Epithelial cell of proximal tubule (primary cell): ENCODE data around the gene MRC2. TPM values are rescaled to one million over a fixed set of nuclear protein-coding genes. Genes with fewer than 3 reads are reported as not detected.
"Not testable (repeated sequence)": the region's sequence is repeated elsewhere in the genome, so short reads cannot be mapped to it uniquely, and the experiment has no call there.

ENCODE experiments used
- DNase-seq: peaks from one replicate; pipeline ENCODE4 v3.0.0-alpha.2; 2011; ENCODE audit warnings: low read depth
- H3K4me3 ChIP-seq: 2 replicates; pipeline ENCODE4 v1.5.1; 2011; ENCODE audit warnings: low read depth, mild to moderate bottlenecking, low read length
- CTCF ChIP-seq: conservative IDR thresholded peaks from 2 replicates; pipeline ENCODE4 v1.5.1; 2012; ENCODE audit warnings: low read depth, mild to moderate bottlenecking, low read length
- total RNA-seq: library from RNA; depleted of rRNA; stranded (reverse); fragments of >200 nt; gene quantifications from 2 replicates; pipeline ENCODE4 v1.2.3, GENCODE V29; 2015

MRC2 gene
- total RNA-seq, 1 donor from 2014 or later: 50.4 TPM

GRCh38 chr17:62681939-62682381 lies 54.5 kb downstream of the MRC2 start:
- no peak for DNase-seq
- no peak for TF ChIP-seq CTCF
- H3K4me3 ChIP-seq: no peak overlapping the region

- no peak for TF ChIP-seq CTCF
- DNase-seq: no peak
- no peak overlapping the region for H3K4me3 ChIP-seq
These were observed 56.7 kb downstream of the MRC2 start for GRCh38 chr17:62684179-62684578.

GRCh38 chr17:62687997-62688396 lies 60.5 kb downstream of the MRC2 start:
- H3K4me3 ChIP-seq: no peak overlapping the region
- DNase-seq: no peak
- TF ChIP-seq CTCF: no peak

- no peak for DNase-seq
- H3K4me3 ChIP-seq: no peak overlapping the region
- no peak for TF ChIP-seq CTCF
These were observed 61.1 kb downstream of the MRC2 start for GRCh38 chr17:62688398-62689160.

GRCh38 chr17:62689441-62690167 lies 62.1 kb downstream of the MRC2 start:
- H3K4me3 ChIP-seq: no peak overlapping the region
- TF ChIP-seq CTCF: no peak
- no peak for DNase-seq

GRCh38 chr17:62690168-62690897 lies 62.9 kb downstream of the MRC2 start:
- no peak for DNase-seq
- no peak overlapping the region for H3K4me3 ChIP-seq
- TF ChIP-seq CTCF: no peak

GRCh38 chr17:62691589-62691915 lies 64.1 kb downstream of the MRC2 start:
- not testable (repeated sequence) for H3K4me3 ChIP-seq, DNase-seq
